ENCODE measurements around the gene RASAL1. TPM values are rescaled to one million over a fixed set of nuclear protein-coding genes. Genes with fewer than 3 reads are reported as not detected.

The RASAL1 gene
- total RNA-seq, 1 experiment from 2014 or later: 16.0 TPM

- H3K36me3 ChIP-seq (ENCODE audit: control insufficient read depth in 1 of 2, insufficient read depth in 2 of 2, low read length in 2 of 2): peaks cover 8 to 30% of the 10 kb centered on the region in 2 experiments
- intact Hi-C loops (cut with micrococcal nuclease): loop anchor here (2.0 kb wide), 1 partner anchor 48 kb away; no protein-coding TSS in a partner anchor
- peak overlapping the region; percentile 95 for H3K27ac ChIP-seq (ENCODE audit: low read depth, low read length)
- no peak overlapping the region for H2AFZ ChIP-seq (ENCODE audit: low read depth, low read length, poor library complexity, severe bottlenecking)
- H4K20me1 ChIP-seq (ENCODE audit: insufficient read depth): no peaks in the 10 kb centered on the region; the same call in 1 of the 2 replicates
- DNase-seq (ENCODE audit: low read depth, low spot score): peak; percentile 76
- ChIA-PET CTCF (interaction anchor here (1.2 to 3.7 kb wide), 3 partner anchors 10 to 241 kb away, joined by 3 to 16 read pairs (median 4); no protein-coding TSS in a partner anchor), POLR2A (interaction anchor here (1.3 to 2.5 kb wide), 3 partner anchors 10 to 37 kb away, joined by 3 to 15 read pairs (median 5); partner anchors contain the start of gene TPCN1), RAD21 (ENCODE audit: low non-redundant PET in 1 of 2, low total read pairs in 2 of 2, uncharacterized antibody in 2 of 2, unreplicated experiment in 2 of 2) (no interaction called here)
- H3K9me3 ChIP-seq (ENCODE audit: control insufficient read depth in 1 of 2, insufficient read depth in 1 of 2, low read depth in 1 of 2, low read length in 2 of 2): no peaks in the 10 kb centered on the region
- TSS peak; percentile 64 for BruUV-seq (replicated peaks)
- H3K79me2 ChIP-seq (ENCODE audit: insufficient read depth, low read length): peaks cover 81% of the 10 kb centered on the region
- H3K4me3 ChIP-seq (replicated peaks in 1 of 2; ENCODE audit: low read depth in 1 of 2, low read length in 2 of 2): peak overlapping the region; percentile 87 to 89
- H3K9ac ChIP-seq (ENCODE audit: low read length): peak overlapping the region; percentile 100
- H3K27me3 ChIP-seq (ENCODE audit: insufficient read depth, low read length): no peaks in the 10 kb centered on the region
- no peaks in the 10 kb centered on the region for H3K9me2 ChIP-seq (ENCODE audit: insufficient read depth)
- TF ChIP-seq JUND (IDR thresholded peaks at IDR 0.05) (no peak), TCF7L2 (IDR thresholded peaks at IDR 0.05; ENCODE audit: borderline replicate concordance, extremely low read depth, insufficient read depth, insufficient read length) (no peak), FOSL1 (IDR thresholded peaks at IDR 0.05; ENCODE audit: low read depth) (no peak), REST (IDR thresholded peaks at IDR 0.05; ENCODE audit: low read depth) (no peak), SIN3A (IDR thresholded peaks at IDR 0.05; ENCODE audit: low read depth) (no peak), YY1 (IDR thresholded peaks at IDR 0.05; ENCODE audit: extremely low read depth, insufficient replicate concordance, low read depth, low read length) (no peak), SRF (IDR thresholded peaks at IDR 0.05; ENCODE audit: low read depth) (no peak), EZH2phosphoT487 (IDR thresholded peaks at IDR 0.05; ENCODE audit: borderline replicate concordance) (no peak), ZNF274 (IDR thresholded peaks at IDR 0.05; ENCODE audit: low read depth, low read length) (no peak), EZH2 (IDR thresholded peaks at IDR 0.05) (no peak), POLR2AphosphoS5 (IDR thresholded peaks at IDR 0.05; ENCODE audit: low read depth, low read length) (peak; percentile 82), SP1 (IDR thresholded peaks at IDR 0.05; ENCODE audit: low read depth) (peak; percentile 63), EGR1 (IDR thresholded peaks at IDR 0.05; ENCODE audit: low read depth) (no peak)
- peak; percentile 87 for ATAC-seq
- H3K4me1 ChIP-seq (ENCODE audit: control insufficient read depth in 1 of 2, insufficient read depth in 2 of 2, low read length in 2 of 2): peaks cover 8 to 42% of the 10 kb centered on the region in 2 experiments; a peak in 3 of 4 replicates
- peak overlapping the region; percentile 83 for H3K4me2 ChIP-seq (ENCODE audit: low read length)
These were observed 49.3 kb upstream of the RASAL1 start for GRCh38 chr12:113184900-113185179.
